Fibroblast of lung (primary cell): Measurements from ENCODE around the gene LASP1.

ENCODE experiments used
- CTCF ChIP-seq, 2 donors: IDR thresholded peaks in 1 of 2; conservative IDR thresholded peaks in 1 of 2; 1 replicate in 1 of 2; 2 replicates in 1 of 2; pipeline ENCODE4 v1.5.1; 2011 to 2012; ENCODE audit warnings: low read length in 2 of 2, control low read depth in 1 of 2, inconsistent platforms in 1 of 2, low read depth in 1 of 2, mild to moderate bottlenecking in 1 of 2
- EZH2 ChIP-seq: IDR thresholded peaks from 2 replicates; pipeline ENCODE4 v1.5.1; 2012; ENCODE audit warnings: low read length, control low read depth, mild to moderate bottlenecking; ENCODE audit errors: missing control alignments

DNA sequence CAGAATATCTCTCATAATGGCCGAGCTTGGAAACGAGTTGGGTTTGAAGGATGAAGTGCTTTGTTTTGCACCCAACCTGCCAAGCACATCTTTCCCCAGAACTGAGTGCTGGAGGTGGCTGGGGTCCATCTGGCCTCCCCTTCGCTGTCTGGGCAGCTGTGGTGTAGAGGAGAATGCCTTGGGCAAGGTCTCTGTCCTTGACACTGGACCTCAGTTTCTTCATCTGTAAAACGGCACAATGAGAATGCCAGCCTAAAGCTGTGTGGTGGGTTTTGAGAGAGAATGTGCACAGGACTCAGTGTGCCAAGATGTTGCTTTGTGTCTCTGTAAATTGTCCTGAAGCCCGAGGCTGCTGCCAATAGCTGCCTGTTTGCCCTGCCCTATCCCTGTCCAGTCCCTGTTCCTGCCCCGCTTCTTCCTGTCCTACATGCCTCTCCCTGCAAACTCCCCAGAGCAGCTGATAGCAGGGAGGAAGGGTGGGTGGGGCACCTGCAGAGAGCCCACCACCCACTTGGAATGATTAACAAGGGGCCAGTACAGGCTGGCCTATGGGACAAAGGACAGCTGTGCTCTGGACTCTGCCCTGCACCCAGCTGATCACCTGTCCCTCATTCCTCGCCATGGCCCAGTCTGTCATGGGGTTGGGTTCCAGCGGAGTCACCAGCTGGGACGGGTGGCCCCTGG lies 15.3 kb downstream of the LASP1 start:
- TF ChIP-seq EZH2 (no peak), CTCF (conservative IDR thresholded peaks at IDR 0.05 in 1 of 2, IDR thresholded peaks at IDR 0.05 in 1 of 2; ENCODE audit: low read depth in 1 of 2, low read length in 2 of 2) (no peak)
